GM18520 (cell line): ENCODE data around the gene SNAP91.
A peak's percentile ranks its signal among the peaks of the same experiment; 100 is the strongest.
"Not testable (repeated sequence)": the region's sequence is repeated elsewhere in the genome, so short reads cannot be mapped to it uniquely, and the experiment has no call there.

Experiments
- ATAC-seq: cut with Tn5 transposase; IDR thresholded peaks from one replicate; pipeline ENCODE4 v1.9.1; 2021; ENCODE audit not compliant: unreplicated experiment

Gene SNAP91

DNA sequence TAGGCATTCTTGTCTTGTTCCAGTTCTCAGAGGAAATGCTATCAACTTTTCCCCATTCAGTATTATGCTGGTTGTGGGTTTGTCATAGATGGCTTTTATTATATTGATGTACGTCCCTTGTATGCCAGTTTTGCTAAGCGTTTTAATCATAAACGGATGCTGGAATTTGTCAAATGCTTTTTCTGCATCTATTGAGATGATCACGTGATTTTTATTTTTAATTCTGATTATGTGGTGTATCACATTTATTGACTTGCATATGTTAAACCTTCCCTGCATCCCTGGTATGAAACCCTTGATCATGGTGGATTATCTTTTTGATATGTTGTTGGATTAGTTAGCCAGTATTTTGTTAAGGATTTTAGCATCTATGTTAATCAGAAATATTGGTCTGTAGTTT is 79.0 kb downstream of the SNAP91 start:
- not testable (repeated sequence) for ATAC-seq

- peak; percentile 51 for ATAC-seq
Measured at GRCh38 chr6:83615025-83615999, 93.6 kb downstream of the SNAP91 start.

- no peak for ATAC-seq
Measured at GRCh38 chr6:83613378-83613777, 95.5 kb downstream of the SNAP91 start.

DNA sequence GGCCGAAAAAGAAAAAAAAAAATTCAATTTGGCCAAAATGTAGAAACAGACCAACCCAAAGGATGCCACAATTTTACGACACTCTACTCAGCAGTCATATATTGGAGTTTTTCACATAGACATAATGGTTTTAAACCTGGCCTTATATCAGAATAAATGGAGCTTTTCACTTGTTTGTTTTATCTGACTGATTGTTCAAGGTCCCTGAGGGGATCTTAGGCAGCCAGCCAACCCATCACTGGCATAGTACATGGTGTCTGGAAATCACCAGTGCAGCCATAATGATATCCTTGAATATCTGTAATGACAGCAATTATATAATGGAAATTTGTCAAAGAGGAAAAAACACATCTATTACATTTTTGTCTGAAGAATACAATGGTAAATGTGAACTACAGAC is 99.7 kb downstream of the SNAP91 start:
- no peak for ATAC-seq

DNA sequence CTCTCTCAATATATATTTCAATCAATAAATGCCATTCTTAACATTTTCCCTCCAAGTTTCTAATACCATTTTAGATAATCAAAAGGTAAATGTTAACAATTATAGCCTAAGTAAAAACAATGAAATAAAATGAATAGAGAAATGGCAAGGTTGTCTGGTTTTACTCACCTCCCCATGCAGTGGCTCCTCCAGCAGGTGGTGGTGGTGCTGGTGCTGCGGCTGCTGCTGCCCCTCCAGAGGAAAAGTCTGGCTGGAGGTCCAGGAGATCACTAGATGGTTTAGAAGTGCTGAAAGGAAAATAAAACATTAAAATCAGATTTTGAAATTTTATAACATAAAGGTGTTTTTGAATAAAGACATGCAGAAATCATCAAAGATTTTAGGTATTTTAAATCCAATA is 103.4 kb downstream of the SNAP91 start:
- ATAC-seq, result no peak

GRCh38 chr6:83603551-83603950 is 105.3 kb downstream of the SNAP91 start:
- ATAC-seq, result no peak

- no peak for ATAC-seq
Measured at GRCh38 chr6:83601119-83601518, 107.8 kb downstream of the SNAP91 start.

DNA sequence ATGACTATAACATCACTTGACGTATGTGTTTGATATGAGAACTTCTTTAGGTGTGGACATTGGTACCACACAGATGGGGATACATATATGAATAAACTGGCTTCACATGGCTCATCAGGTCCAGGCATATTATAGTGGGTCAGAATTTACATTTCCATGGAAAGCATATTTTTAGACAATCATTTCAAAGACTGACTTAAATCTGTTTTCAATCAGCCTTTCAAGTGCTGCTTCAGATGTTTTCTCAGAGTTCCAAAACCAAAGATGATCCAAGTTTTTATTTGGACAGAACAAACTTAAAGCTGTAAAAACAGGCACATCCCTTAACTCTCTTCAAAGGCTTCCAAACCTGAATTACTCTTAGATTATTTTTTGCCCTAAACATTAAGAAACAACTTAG is 108.4 kb downstream of the SNAP91 start:
- ATAC-seq, result no peak

DNA sequence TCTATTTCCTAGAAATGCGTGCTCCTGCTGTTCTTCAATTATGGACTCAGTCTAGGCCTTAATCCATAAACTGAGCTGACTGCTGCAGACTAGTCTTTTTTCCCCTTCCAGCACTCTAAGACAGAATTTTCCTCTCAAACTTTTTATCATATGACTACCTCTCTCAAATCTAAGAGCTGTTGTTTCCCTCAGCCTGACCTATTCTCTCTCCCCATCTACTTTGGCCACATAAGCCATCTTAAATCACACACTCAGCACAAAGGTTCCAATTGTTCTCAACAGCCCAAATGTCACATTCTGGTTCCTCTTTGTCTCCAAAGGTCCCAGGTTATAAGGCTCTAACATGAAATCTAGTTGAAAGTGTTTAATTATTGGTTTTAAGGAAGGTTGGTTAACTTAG is 111.4 kb downstream of the SNAP91 start:
- ATAC-seq, result no peak

GRCh38 chr6:83597051-83597450 is 111.8 kb downstream of the SNAP91 start:
- no peak for ATAC-seq

DNA sequence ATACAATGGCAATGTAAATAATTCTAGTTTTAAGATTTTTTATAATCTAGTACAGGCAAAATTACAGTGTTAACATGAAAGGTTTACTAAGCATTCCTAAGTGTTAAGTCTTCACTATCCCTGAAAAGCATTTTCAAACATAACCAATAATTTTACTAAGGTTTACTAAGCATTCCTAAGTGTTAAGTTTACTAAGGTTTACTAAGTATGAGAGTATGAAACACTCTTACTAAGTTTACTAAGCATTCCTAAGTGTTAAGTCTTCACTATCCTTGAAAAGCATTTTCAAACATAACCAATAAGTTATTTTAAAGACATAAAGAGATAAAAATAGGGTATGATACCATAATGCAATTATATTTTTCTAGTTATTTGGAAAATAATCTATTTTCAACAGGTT is 114.0 kb downstream of the SNAP91 start:
- no peak for ATAC-seq

DNA sequence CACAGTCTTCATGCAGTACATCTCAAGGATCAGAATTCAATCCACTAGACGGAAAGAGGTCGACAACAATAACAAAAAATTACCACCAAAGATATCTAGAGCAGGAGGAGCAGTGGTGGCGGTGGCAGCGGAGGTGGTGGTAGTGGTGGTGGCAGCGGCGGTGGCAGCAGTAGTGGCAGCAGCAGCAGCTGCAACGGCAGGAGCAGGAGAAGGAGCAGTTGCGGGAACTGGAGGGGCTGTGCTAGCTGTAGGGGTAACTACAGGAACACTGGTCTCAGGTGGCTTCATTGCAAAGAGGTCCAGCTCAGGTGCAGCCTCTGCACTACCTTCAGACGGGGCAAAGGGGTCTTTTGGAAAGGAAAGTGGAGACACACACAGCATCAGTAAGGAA is 115.5 kb downstream of the SNAP91 start:
- no peak for ATAC-seq

GRCh38 chr6:83592770-83593394 is 116.0 kb downstream of the SNAP91 start:
- ATAC-seq, result peak; percentile 97

DNA sequence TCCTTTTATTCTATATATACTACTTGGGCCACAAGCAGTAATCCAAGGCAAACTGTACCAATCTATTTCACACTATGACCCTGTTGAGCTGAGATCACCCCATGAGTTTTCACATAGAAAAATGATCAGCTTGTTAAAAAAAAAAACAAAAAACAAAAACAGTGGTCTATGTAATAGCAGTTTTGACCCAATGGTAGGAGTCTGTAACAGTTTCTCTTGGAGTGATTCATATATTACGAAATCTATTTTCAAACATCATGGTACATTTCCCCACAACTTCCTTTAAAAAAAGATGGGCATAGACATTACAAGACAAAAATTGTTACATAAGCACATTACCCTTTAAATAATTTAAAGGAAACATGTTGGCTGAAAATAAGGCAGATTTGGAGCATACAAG is 118.5 kb downstream of the SNAP91 start:
- ATAC-seq, result no peak

- ATAC-seq, result no peak
Measured at GRCh38 chr6:83589076-83589475, 119.8 kb downstream of the SNAP91 start.

DNA sequence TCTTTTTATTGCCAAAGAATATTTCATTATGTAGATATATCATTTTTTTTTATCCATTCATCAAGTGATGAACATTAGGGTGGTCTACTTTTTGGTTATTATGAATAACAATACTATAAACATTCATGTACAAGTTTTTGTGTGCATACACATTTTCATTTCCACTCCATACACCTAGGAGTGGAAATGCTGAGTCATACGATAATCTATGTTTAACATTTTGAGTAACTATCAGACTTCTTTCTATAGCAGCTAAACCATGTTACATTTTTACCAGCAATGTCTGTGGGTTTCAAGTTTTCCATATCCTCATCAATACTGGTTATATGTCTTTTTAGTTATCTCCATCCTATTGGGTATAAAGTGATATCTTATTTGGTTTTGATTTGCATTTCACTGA is 130.8 kb downstream of the SNAP91 start:
- ATAC-seq, result no peak

- no peak for ATAC-seq
Measured at GRCh38 chr6:83574783-83575182, 134.1 kb downstream of the SNAP91 start.

DNA sequence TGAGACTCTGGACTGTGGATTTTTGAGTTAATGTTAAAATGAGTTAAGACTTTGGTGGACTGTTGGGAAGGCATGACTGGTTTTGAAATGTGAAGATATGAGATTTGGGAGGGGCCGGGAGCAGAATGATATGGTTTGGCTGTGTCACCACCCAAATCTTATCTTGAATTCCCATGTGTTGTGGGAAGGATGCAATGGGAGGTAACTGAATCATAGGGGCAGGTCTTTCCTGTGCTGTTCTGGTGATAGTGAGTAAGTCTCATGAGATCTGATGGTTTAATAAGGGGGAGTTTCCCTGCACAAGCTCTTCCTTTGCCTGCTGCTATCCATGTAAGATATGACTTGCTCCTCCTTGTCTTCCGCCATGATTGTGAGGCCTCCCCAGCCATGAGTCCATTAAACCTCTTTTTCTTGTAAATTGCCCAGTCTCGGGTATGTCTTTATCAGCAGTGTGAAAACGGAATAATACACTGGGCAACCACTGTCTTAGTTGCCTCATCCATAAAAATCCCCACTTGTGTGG is 137.2 kb downstream of the SNAP91 start:
- ATAC-seq, result not testable (repeated sequence)

DNA sequence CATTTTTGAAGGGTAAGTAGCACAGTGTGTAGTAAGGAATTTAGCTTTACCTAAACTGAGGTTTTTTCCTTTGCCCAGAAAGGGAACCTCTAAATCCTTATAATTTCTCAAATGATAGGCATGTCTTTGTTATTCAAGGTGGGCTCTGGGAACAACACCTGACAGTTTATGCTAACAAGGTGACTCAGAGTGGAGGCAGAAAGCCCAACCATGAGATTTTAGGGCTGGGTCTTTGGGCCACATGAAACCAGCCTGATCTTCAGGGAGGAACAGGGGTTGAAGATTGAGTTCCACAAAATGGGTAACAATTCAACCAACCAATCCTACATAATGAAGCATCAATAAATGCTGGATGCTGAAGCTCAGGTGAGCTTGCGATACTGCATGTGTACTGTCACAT is 149.9 kb downstream of the SNAP91 start:
- ATAC-seq, result no peak

- no peak for ATAC-seq
Measured at GRCh38 chr6:83556871-83557270, 152.0 kb downstream of the SNAP91 start.

DNA sequence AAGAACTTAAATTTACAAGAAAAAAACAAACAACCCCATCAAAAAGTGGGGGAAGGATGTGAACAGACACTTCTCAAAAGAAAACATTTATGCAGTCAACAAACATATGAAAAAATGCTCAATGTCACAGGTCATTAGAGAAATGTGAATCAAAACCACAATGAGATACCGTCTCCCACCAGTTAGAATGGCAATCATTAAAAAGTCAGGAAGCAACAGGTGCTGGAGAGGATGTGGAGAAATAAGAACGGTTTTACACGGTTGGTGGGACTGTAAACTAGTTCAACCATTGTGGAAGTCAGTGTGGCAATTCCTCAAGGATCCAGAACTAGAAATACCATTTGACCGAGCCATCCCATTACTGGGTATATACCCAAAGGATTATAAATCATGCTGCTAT is 157.2 kb downstream of the SNAP91 start:
- not testable (repeated sequence) for ATAC-seq

GRCh38 chr6:83550482-83550881 is 158.4 kb downstream of the SNAP91 start:
- ATAC-seq, result not testable (repeated sequence)
